Diencephalon (tissue), 1 donor: ENCODE results near the gene EGR4. TPM values are rescaled to one million over a fixed set of nuclear protein-coding genes. Genes with fewer than 3 reads are reported as not detected.

ENCODE experiments used
- small RNA-seq: library from RNA; depleted of rRNA; stranded (forward); fragments of <200 nt; gene quantifications from one replicate; pipeline ENCODE3, GENCODE V24; 2014
- total RNA-seq: library from RNA; depleted of rRNA; stranded (reverse); fragments of >200 nt; gene quantifications from one replicate; pipeline ENCODE4 v1.2.3, GENCODE V29; 2014

Gene EGR4
- 0.23 TPM for total RNA-seq

GRCh38 chr2:73293534-73294171 lies at the start of gene EGR4:
TSS of gene EGR4 (minus strand) at chr2:73293548. CDS start at chr2:73293317, 231 bp downstream.

GRCh38 chr2:73284296-73285158 lies 8.8 kb downstream of the EGR4 start, which contains the start of gene FBXO41:
TSS of gene FBXO41 (minus strand) at chr2:73284478. CDS start at chr2:73269630, 14,848 bp downstream.

Small RNA genes lying within 50 kb of the gene (small RNA-seq; reads per million reads assigned to genes)
- gene RNU6-111P, result not detected

Other genes starting within 250 kb of the EGR4 start
- 36.0 TPM for gene SFXN5, start 221.8 kb downstream of the EGR4 start, total RNA-seq
- gene RAB11FIP5, start 180.6 kb downstream of the EGR4 start, total RNA-seq, result 9.2 TPM
- gene NOTO, start 91.0 kb downstream of the EGR4 start, total RNA-seq, result not detected
- gene SMYD5, start 79.3 kb downstream of the EGR4 start, total RNA-seq, result 18.0 TPM
- gene PRADC1, start 60.3 kb downstream of the EGR4 start, total RNA-seq, result 12.5 TPM
- 180 TPM for gene CCT7, start 59.2 kb downstream of the EGR4 start, total RNA-seq
- gene FBXO41, start 9.1 kb downstream of the EGR4 start, total RNA-seq, result 37.6 TPM
- gene ALMS1, start 92.3 kb upstream of the EGR4 start, total RNA-seq, result 60.2 TPM